SK-N-SH (cell line): ENCODE measurements around the gene RARA. TPM values are rescaled to one million over a fixed set of nuclear protein-coding genes. Genes with fewer than 3 reads are reported as not detected.

Source experiments
- CTCF ChIA-PET: fragments of 300-600, 350-600 bp; formaldehyde crosslinking; extraction: SDS; loops from one replicate; lab custom pipeline; 2021; lab: Yijun Ruan, JAX
- POLR2A ChIA-PET: fragments of 350-600 bp; sonication (Branson Sonifier 250); formaldehyde crosslinking; extraction: SDS; loops from one replicate; lab custom pipeline; 2020; ENCODE audit warnings: antibody characterized with exemption, inconsistent platforms; lab: Yijun Ruan, JAX
- DNase-seq: peaks from one replicate; pipeline ENCODE4 v3.0.0; 2012
- H2AFZ ChIP-seq: fragments of 200-600 bp; sonication (generic); 2 replicates; pipeline ENCODE4 v1.8.1; 2016; ENCODE audit warnings: antibody characterized with exemption, mild to moderate bottlenecking, low read depth
- H3F3A ChIP-seq: fragments of 200-600 bp; sonication (generic); replicated peaks from 2 replicates; pipeline ENCODE3; 2016; ENCODE audit warnings: antibody characterized with exemption, mild to moderate bottlenecking; ENCODE audit not compliant: insufficient read depth
- H3K27ac ChIP-seq, 2 experiments: fragments of 200-500 bp in 1 of 2; fragments of 200-600 bp in 1 of 2; sonication (Bioruptor generic) in 1 of 2; sonication (generic), shearing (Covaris generic) in 1 of 2; 2 replicates each; pipeline versions ENCODE4 v1.5.1 to v1.6.1; 2014 to 2016; ENCODE audit warnings: low read depth in 2 of 2, inconsistent platforms in 1 of 2, low read length in 1 of 2, mild to moderate bottlenecking in 1 of 2, mixed read lengths in 1 of 2
- H3K27me3 ChIP-seq: fragments of 200-600 bp; sonication (generic), shearing (Covaris generic); 2 replicates; pipeline ENCODE4 v1.6.1; 2016; ENCODE audit warnings: mixed run types; ENCODE audit not compliant: insufficient read depth
- H3K36me3 ChIP-seq, 2 experiments: fragments of 200-500 bp in 1 of 2; fragments of 200-600 bp in 1 of 2; sonication (Bioruptor generic) in 1 of 2; sonication (generic) in 1 of 2; replicated peaks in 1 of 2; 2 replicates each; pipeline versions ENCODE3 to v1.5.1; 2014 to 2016; ENCODE audit warnings: low read length in 1 of 2, mild to moderate bottlenecking in 1 of 2; ENCODE audit not compliant: insufficient read depth in 2 of 2, control insufficient read depth in 1 of 2
- H3K4me1 ChIP-seq, 2 experiments: fragments of 200-500 bp in 1 of 2; fragments of 200-600 bp in 1 of 2; sonication (Bioruptor generic) in 1 of 2; sonication (generic), shearing (Covaris generic) in 1 of 2; 2 replicates each; pipeline versions ENCODE4 v1.5.1 to v1.6.1; 2014 to 2016; ENCODE audit warnings: low read depth in 1 of 2, low read length in 1 of 2, mixed run types in 1 of 2; ENCODE audit not compliant: insufficient read depth in 2 of 2, control insufficient read depth in 1 of 2
- H3K4me2 ChIP-seq: fragments of 200-600 bp; sonication (generic), shearing (Covaris generic); 2 replicates; pipeline ENCODE4 v1.6.1; 2017; ENCODE audit warnings: mixed run types
- H3K4me3 ChIP-seq, 2 experiments: fragments of 200-500 bp in 1 of 2; fragments of 200-600 bp in 1 of 2; sonication (Bioruptor generic) in 1 of 2; sonication (generic), shearing (Covaris generic) in 1 of 2; 2 replicates each; pipeline versions ENCODE4 v1.5.1 to v1.8.1; 2014 to 2016; ENCODE audit warnings: low read depth in 2 of 2, inconsistent platforms in 1 of 2, low read length in 1 of 2, mild to moderate bottlenecking in 1 of 2, mixed read lengths in 1 of 2, moderate library complexity in 1 of 2
- H3K79me2 ChIP-seq: fragments of 200-600 bp; sonication (generic); 2 replicates; pipeline ENCODE4 v1.8.1; 2017; ENCODE audit warnings: mild to moderate bottlenecking; ENCODE audit not compliant: insufficient read depth
- H3K9ac ChIP-seq: fragments of 200-600 bp; sonication (generic); 2 replicates; pipeline ENCODE4 v1.6.1; 2017; ENCODE audit warnings: mixed run types
- H3K9me2 ChIP-seq: fragments of 200-600 bp; sonication (generic); 2 replicates; pipeline ENCODE4 v1.6.1; 2017; ENCODE audit warnings: mixed run types
- H3K9me3 ChIP-seq: fragments of 200-600 bp; sonication (generic); 2 replicates; pipeline ENCODE4 v1.6.1; 2017; ENCODE audit warnings: mixed run types, mild to moderate bottlenecking, moderate library complexity
- H4K20me1 ChIP-seq: fragments of 200-600 bp; sonication (generic); 2 replicates; pipeline ENCODE4 v1.6.1; 2017; ENCODE audit warnings: mild to moderate bottlenecking, mixed run types; ENCODE audit not compliant: insufficient read depth
- CHD2 ChIP-seq: fragments of 150-350 bp; IDR thresholded peaks from 2 replicates; pipeline ENCODE4 v1.6.1; 2018; ENCODE audit warnings: low read length; ENCODE audit not compliant: partially characterized antibody
- CTCF ChIP-seq: fragments of 200-600 bp; sonication (generic); IDR thresholded peaks from 2 replicates; pipeline ENCODE4 v1.6.1; 2017; ENCODE audit warnings: antibody characterized with exemption, mild to moderate bottlenecking, moderate library complexity
- ELF1 ChIP-seq: IDR thresholded peaks from 2 replicates; pipeline ENCODE4 v1.4.0; 2012
- EP300 ChIP-seq, 2 experiments: IDR thresholded peaks; 2 replicates each; pipeline versions ENCODE4 v1.4.0 to v1.6.1; 2012; ENCODE audit warnings: borderline replicate concordance in 1 of 2, low read depth in 1 of 2, low read length in 1 of 2
- FOXJ3 ChIP-seq: sonication (generic); formaldehyde crosslinking; IDR thresholded peaks from 2 replicates; pipeline ENCODE4 v1.5.1; 2020; ENCODE audit warnings: mild to moderate bottlenecking, missing genetic modification reagents
- GATA2 ChIP-seq: sonication (generic); formaldehyde crosslinking; IDR thresholded peaks from 2 replicates; pipeline ENCODE4 v1.5.0; 2020; ENCODE audit warnings: mild to moderate bottlenecking, missing genetic modification reagents
- JUND ChIP-seq: IDR thresholded peaks from 2 replicates; pipeline ENCODE4 v1.4.0; 2012
- MAX ChIP-seq: IDR thresholded peaks from 2 replicates; pipeline ENCODE4 v1.4.0; 2012; ENCODE audit warnings: low read depth
- NFIC ChIP-seq: IDR thresholded peaks from 2 replicates; pipeline ENCODE4 v1.4.0; 2012; ENCODE audit warnings: borderline replicate concordance
- PBX3 ChIP-seq: IDR thresholded peaks from 2 replicates; pipeline ENCODE4; 2012
- RAD21 ChIP-seq: IDR thresholded peaks from 2 replicates; pipeline ENCODE4 v1.6.1; 2012; ENCODE audit warnings: mild to moderate bottlenecking, low read length
- SIN3A ChIP-seq: IDR thresholded peaks from 2 replicates; pipeline ENCODE4 v1.6.1; 2012; ENCODE audit warnings: low read depth, mild to moderate bottlenecking, low read length, moderate library complexity, borderline replicate concordance
- SMC3 ChIP-seq: IDR thresholded peaks from 2 replicates; pipeline ENCODE4 v1.6.1; 2012; ENCODE audit warnings: low read depth, low read length, improper control_type of control experiment
- TCF12 ChIP-seq: IDR thresholded peaks from 2 replicates; pipeline ENCODE4 v1.4.0; 2012
- USF1 ChIP-seq: IDR thresholded peaks from 2 replicates; pipeline ENCODE4 v1.4.0; 2012; ENCODE audit warnings: low read depth, borderline replicate concordance
- USF2 ChIP-seq: fragments of 150-350 bp; IDR thresholded peaks from 2 replicates; pipeline ENCODE4 v1.6.1; 2017; ENCODE audit warnings: antibody characterized with exemption, low read length, low read depth, borderline replicate concordance
- YY1 ChIP-seq: IDR thresholded peaks from 2 replicates; pipeline ENCODE4 v1.4.0; 2012; ENCODE audit warnings: low read depth, mild to moderate bottlenecking
- WGBS: methylation state at CpG from one replicate; pipeline ENCODE4 v1.1.6; 2017; ENCODE audit warnings: low lambda C conversion rate; 5-methylcytosine and 5-hydroxymethylcytosine counted together
- polyA plus RNA-seq, 3 experiments: library from polyadenylated mRNA; depleted of rRNA; stranded (reverse); fragments of >200 nt; gene quantifications; 2 replicates each; pipeline ENCODE4 v1.2.3, GENCODE V29; 2012

RARA gene
- polyA plus RNA-seq, 1 of the 3 experiments (the other 2 are of a cell fraction): 13.3 TPM

- ChIA-PET POLR2A (interaction anchor here (0.6 to 1.5 kb wide), 10 partner anchors 11 to 198 kb away, joined by 3 to 7 read pairs (median 3); partner anchors contain the start of gene TOP2A), CTCF (interaction anchor here (0.6 to 57.6 kb wide), 23 partner anchors 10 to 196 kb away, joined by 3 to 1706 read pairs (median 7); partner anchors contain the start of genes CCR7, CDC6, RARA and TNS4)
- peak overlapping the region; percentile 57 to 62 for H3K4me3 ChIP-seq
- H3K36me3 ChIP-seq: peaks cover 0 to 3% of the 10 kb centered on the region in 2 experiments
- no peak overlapping the region for H3K9ac ChIP-seq
- peak overlapping the region; percentile 76; the same call in 1 of the 2 replicates for H3K4me2 ChIP-seq
- no peaks in the 10 kb centered on the region for H3K9me2 ChIP-seq
- no peak for TF ChIP-seq EP300 (IDR thresholded peaks at IDR 0.05; ENCODE audit: borderline replicate concordance in 1 of 2, low read depth in 1 of 2, low read length in 1 of 2)
- no peak for TF ChIP-seq CHD2
- TF ChIP-seq CTCF: no peak
- H3K27ac ChIP-seq: no peak overlapping the region
- H3K4me1 ChIP-seq: peaks cover 6 to 19% of the 10 kb centered on the region in 2 experiments; a peak in 2 of 4 replicates
- no peak overlapping the region for H2AFZ ChIP-seq
- DNase-seq: peak; percentile 32
- H3K27me3 ChIP-seq: no peaks in the 10 kb centered on the region
- H3K9me3 ChIP-seq: no peaks in the 10 kb centered on the region
- peaks cover 14% of the 10 kb centered on the region for H3F3A ChIP-seq
- WGBS: 84% methylated on average over 22 of the region's 24 CpGs
- no peaks in the 10 kb centered on the region for H3K79me2 ChIP-seq
- H4K20me1 ChIP-seq: 0 out of 2 replicates have a peak, but pooled peaks cover 3% of the 10 kb centered on the region
These were observed 53.1 kb downstream of the RARA start for GRCh38 chr17:40361925-40362695.

GRCh38 chr17:40362696-40363110, 53.7 kb downstream of the RARA start:
- POLR2A ChIA-PET: interaction anchor here (0.6 to 1.5 kb wide), 10 partner anchors 12 to 198 kb away, joined by 3 to 7 read pairs (median 3); partner anchors contain the start of gene TOP2A
- no peak overlapping the region; the same call in 1 of the 2 replicates for H2AFZ ChIP-seq
- no peaks in the 10 kb centered on the region for H3K36me3 ChIP-seq
- H3K4me2 ChIP-seq: peak overlapping the region; percentile 76; the same call in 1 of the 2 replicates
- H3K4me1 ChIP-seq: peaks cover 6 to 16% of the 10 kb centered on the region in 2 experiments; a peak in 2 of 4 replicates
- no peaks in the 10 kb centered on the region for H3K79me2 ChIP-seq
- no peak overlapping the region for H3K9ac ChIP-seq
- H3K4me3 ChIP-seq: peak overlapping the region; percentile 57 to 62
- CTCF ChIA-PET: interaction anchor here (0.6 to 57.6 kb wide), 23 partner anchors 11 to 195 kb away, joined by 3 to 1706 read pairs (median 7); partner anchors contain the start of genes CCR7, CDC6, RARA and TNS4
- no peak overlapping the region for H3K27ac ChIP-seq
- no peaks in the 10 kb centered on the region for H3K9me3 ChIP-seq
- H4K20me1 ChIP-seq: 0 out of 2 replicates have a peak, but pooled peaks cover 3% of the 10 kb centered on the region
- DNase-seq: peak; percentile 93
- peaks cover 11% of the 10 kb centered on the region for H3F3A ChIP-seq
- no peaks in the 10 kb centered on the region for H3K27me3 ChIP-seq
- H3K9me2 ChIP-seq: no peaks in the 10 kb centered on the region
- WGBS: 1% methylated on average over 10 of the region's 58 CpGs
- 0 out of 2 replicates have a peak, but pooled peaks have one; percentile 44 for TF ChIP-seq SIN3A
- no peak for TF ChIP-seq EP300 (IDR thresholded peaks at IDR 0.05; ENCODE audit: borderline replicate concordance in 1 of 2, low read depth in 1 of 2, low read length in 1 of 2)
- TF ChIP-seq TCF12: no peak
- TF ChIP-seq JUND: no peak
- TF ChIP-seq MAX: no peak; the same call in 1 of the 2 replicates
- TF ChIP-seq NFIC: no peak
- no peak for TF ChIP-seq GATA2 (CRISPR knock-in tag)
- no peak for TF ChIP-seq FOXJ3 (CRISPR knock-in tag)
- no peak for TF ChIP-seq PBX3
- peak; percentile 72 for TF ChIP-seq SMC3
- TF ChIP-seq USF2: no peak
- no peak for TF ChIP-seq USF1
- TF ChIP-seq CHD2: peak; percentile 95
- TF ChIP-seq ELF1: peak; percentile 45; the same call in 1 of the 2 replicates
- no peak for TF ChIP-seq YY1
- TF ChIP-seq CTCF: peak; percentile 72
- TF ChIP-seq RAD21: peak; percentile 68
